ENCODE results near the gene JAKMIP2.
"Not testable (repeated sequence)": the region's sequence is repeated elsewhere in the genome, so short reads cannot be mapped to it uniquely, and the experiment has no call there.

The JAKMIP2 gene

GRCh38 chr5:147586832-147587231 lies 195.7 kb downstream of the JAKMIP2 start:
- DNase-seq: no peak

DNA sequence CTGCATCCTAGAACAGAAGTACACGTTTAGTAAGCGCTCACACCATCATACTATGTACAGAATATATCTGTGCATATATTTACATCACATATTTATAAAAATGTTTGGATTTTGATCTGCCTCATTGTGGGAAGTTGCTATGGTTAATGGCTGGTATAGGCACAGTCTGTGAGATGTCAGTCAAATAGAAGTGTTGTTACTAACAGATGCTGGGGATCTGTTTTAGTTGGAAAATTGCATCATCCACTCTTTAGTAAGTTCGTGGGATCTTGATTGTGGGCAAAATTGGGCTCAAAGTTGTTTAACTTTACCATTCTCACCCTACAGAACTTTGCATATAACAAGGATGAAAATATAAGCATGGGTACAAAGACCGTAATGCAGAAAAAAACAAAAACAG lies 196.3 kb downstream of the JAKMIP2 start:
- DNase-seq: no peak

- not testable (repeated sequence) for DNase-seq
These were observed 200.3 kb downstream of the JAKMIP2 start for GRCh38 chr5:147582272-147582671.

GRCh38 chr5:147580418-147580817 lies 202.1 kb downstream of the JAKMIP2 start:
- not testable (repeated sequence) for DNase-seq

DNA sequence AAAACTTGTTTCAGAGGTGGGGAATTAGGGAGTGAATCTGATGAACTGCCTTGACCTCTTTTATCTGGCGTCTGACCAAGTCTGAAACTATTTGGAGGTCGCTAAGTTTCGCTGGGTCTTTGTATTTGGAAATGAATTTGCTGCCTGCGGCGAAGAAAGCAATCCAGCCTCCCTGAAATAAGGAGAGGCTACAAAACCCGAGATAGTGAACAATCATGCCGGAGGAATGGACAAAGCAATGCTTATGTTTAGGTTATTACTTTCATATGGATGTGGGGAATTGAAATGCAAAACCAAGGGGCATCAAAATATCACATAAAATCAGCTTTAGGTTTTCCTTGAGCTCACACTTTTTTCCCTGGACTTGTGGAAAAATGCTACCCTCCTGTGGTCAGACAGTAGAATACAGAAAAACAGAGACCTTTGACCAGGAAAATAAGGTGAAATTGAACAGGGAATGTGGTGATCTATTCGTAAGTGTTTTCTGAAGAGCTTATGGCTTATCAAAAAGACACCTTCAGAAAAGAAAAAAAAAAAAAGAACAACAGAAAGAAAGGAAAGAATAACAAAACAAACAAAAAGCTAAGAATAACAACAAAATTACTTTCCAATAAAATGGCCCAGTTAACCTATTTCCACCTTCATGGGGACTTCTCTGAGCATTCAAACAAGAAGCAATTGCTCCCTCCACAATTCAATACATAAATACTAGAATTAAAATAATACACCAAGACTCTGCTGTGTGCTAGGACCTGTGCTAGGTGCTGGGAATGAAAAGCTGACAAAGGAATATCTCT lies 204.1 kb downstream of the JAKMIP2 start:
- DNase-seq: no peak

DNA sequence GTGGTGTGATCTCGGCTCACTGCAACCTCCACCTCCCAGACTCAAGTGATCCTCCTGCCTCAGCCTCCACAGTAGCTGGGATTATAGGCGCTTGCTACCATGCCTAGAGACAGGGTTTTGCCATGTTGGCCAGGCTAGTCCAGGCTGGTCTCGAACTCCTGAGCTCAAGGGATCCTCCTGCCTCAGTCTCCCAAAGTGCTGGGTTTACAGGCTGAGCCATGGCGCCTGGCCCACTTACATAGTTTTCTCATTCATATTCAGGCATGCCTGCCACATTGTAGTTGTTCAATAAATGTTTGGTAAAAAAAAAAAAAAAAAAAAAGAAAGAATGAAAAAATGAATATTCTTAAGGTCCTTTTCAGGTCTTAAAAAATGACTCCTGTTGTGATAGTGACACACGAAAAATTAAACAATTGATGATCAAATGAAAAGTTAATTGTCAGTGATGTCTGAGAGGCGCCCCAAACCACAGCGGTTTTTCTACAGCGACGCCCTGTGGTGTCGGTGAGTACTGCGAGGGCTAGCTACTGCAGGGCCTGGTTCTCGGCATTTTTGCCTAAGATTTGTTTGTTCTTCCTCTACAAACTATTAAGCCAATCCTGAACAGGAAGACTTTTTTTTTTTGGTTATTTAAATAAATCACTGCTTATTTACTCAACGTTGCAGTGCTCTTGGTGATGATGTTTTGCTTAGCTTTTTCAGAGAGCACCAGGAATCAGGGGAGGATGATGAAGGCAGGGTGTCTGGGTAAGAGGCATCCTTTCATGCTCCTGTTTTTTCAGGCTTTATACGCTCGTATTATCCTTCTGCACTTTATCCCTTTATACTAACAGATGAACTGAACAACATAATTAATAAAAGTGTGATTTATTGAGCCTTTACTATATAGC lies 205.6 kb downstream of the JAKMIP2 start:
- peak; percentile 3 to 6 for DNase-seq

GRCh38 chr5:147575598-147575997 lies 206.9 kb downstream of the JAKMIP2 start:
- no peak for DNase-seq

DNA sequence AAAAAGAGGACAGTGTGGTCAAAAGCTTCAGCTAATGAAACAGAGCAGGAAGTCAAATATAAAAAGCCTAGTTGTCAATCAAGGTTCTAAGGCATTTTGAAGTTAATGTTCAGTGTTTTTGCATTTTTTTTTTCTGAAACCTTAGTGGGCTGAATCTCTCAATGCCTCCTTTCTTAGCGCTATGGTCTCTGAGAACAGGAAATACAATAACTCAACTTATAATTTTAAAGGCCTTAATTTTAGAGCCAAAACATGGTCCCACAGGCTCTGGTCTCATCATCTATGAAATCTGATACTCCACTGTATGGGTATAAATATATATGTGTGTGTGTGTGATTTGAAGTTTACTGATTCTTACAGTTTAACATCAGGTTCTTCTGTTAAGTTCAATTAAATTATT lies 209.3 kb downstream of the JAKMIP2 start:
- DNase-seq: no peak

DNA sequence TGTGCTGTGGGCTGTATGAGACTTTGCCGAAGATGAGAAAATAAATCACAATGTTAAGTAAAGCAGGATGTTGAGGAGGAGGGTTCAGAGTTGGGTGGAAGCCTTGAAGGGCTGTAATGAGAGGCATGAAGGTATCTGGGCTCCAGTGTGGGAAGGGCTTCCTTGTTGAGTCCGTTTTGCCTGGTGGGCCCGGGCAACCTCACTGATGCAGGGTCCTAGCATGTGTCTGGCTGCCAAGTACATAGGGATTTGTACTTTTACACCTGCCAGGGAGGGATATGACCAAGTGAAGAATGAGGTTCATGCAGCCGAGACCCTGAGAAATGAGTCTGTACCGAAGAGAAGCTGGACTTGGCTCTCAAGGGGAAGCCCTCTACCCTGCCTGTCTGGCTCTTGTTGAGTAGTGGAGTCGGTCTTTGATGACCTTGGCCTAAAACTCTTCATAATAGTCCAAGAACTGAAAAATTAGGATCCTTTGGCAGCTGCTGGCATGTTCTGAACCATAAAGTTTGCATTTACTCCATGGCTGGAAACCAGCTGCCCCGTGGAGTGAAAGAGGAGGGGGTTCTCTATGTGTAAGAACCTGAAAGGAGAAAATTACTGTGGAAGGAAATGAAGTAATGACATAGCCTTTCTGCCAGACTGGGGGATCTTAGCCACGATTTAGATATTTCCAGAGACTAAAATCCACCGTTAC lies 213.7 kb downstream of the JAKMIP2 start:
- no peak for DNase-seq

GRCh38 chr5:147567917-147568598 lies 214.5 kb downstream of the JAKMIP2 start:
- DNase-seq: no peak

DNA sequence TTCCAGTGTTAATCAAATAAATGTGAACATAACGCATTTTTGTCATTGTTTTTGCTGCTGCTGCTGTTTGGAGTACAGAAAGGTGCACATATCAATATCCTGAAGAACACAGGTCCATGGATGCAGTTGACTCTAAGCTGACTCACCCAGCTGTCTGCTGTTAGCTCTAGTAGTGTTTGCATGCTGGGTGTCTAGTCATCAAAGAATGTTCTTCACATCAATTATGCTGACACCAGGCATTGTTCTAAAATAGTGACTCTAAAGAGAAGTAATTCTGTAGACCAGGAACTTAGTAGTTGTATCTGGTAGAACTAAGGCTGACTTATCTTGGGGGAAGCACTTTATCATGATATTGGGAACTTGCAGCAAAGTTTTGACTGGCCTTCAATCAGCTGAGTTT lies 217.0 kb downstream of the JAKMIP2 start:
- no peak for DNase-seq

GRCh38 chr5:147564124-147564486 lies 218.4 kb downstream of the JAKMIP2 start:
- no peak for DNase-seq

DNA sequence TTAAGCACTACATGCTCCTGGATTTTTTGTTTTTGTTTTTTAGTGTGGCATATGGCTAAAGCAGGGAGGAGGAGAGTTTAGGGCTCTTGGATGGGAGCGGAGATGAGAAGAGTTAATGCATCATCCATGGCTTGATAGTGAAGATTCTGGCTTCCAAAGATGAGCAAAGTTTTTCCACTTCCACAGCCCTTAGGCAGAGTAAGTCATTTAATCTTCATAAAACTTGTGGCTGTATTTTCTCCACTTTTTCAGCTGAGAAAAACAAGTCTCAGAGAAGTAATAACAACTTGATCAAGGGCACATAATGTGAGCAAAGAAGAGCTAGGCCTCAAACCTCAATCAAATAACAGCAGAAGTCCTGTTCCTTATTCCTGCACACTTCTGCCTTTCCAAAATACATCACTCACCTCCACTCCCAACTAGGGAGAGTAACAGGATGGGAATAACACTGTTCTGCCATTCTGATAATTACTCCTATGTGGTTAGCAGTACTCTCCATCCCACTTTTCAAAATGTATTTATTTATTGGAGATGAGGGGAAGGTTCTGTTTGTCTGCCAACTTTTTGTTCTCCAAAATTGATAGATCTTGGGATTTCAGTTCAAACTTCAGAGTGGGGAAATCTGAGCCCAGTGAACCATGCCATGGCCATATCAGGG lies 218.9 kb downstream of the JAKMIP2 start:
- DNase-seq: no peak

DNA sequence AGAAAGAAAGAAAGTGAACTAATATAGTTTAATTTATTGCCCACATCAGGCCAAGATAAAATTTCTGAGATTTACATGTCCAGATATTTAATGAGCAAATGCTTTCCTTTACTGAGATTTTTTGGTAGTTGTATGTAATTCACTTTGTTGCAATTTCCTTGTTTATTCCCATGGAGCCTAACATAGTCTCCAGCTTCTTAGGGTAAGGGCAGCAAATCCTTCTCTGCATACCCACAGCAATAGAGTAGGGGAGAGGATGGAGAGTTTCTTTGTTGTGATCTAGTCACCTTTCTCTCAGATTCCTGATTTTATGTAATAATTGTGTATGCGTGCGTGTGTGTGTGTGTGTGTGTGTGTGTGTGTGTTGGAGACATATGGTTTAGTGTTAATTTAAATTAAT lies 221.1 kb downstream of the JAKMIP2 start:
- DNase-seq: no peak

DNA sequence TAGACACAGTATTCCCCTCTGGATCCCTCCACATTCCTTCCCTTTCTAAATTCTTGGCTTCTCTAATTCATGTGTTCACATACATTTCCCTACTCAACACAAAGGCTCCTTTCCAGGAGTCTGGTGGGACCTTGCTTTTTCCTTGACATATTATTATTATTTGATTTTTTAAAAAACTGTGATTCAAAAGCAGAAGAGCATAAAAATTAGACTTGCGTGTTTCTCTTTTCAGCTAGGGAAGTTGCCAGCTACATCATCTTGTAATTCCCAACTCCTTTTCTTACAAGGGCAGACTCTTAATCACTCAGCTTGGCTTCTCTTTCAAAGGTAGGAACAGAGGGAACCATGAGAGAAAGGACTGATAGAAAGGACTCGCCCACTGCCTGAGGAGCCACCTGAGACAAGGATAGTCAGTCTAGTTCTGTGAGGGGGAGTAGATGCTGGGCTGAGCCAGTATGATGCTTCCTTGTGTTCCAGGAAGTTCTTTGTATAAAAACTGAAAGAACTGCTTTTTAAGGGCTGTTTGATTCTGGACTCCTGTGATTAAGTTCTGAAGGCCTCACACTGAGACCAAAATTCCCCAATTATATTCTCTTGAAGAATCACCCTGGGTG lies 221.7 kb downstream of the JAKMIP2 start:
- DNase-seq: no peak

GRCh38 chr5:147559749-147560148 lies 222.8 kb downstream of the JAKMIP2 start:
- DNase-seq: no peak

GRCh38 chr5:147558826-147559225 lies 223.7 kb downstream of the JAKMIP2 start:
- DNase-seq: peak in 1 of 2 donors; percentile 1

DNA sequence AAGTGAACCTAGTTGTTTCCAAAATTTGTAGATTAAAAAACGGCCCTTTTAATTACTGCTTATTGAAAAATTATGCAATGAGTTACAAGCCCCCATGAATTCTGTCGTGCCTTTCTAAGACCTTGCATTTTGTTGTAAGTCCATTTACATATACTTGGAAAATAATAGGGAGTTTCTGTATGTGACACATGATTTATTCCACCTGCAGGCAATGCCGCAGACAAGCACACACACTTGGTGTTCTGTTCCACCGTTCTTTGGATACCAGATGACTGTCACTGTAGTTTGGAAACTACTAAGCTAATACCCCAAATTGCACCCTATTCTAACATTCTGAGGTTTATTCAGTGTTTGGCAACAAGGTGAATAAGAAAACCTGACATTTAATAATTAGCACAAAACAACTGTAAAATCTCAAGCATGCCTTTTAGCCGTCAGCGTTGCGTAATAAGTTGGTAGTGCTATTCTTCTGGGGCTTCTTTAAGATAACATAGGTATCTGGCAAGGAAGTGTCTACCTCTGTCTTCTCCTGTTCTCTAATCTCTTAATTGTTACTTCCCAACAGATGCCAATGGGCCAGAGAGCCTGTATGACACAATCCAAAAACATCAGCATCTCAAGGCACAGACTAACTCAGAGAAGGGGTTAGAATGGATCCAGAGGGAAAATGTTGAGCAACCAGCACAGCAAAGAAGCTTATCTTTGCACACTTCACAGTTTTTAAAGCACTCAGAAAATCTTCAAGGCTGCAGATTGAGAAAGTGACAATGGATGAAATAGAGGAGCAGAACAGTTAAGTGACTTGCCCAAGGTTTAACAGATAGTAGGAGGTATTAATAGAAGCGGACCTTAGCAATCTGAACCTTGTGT lies 224.4 kb downstream of the JAKMIP2 start:
- no peak for DNase-seq

DNA sequence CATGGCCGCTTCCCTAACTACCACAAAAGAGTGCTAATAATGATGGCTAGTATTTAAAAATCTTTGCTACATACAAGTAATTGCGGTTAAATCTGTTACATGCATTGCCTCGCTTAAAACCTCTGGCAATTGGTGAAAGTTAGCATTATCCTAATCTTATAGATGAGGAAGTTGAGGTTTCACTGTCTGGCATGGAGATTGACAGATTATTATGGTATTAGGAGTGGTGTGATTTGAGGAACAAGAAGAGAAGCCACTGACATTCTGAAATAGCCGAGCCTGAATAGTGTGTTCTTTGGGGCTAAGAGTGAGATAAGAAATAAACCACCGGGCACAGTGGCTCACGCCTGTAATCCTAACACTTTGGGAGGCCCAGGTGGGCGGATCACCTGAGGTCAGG lies 227.4 kb downstream of the JAKMIP2 start:
- no peak for DNase-seq

- no peak for DNase-seq
These were observed 228.2 kb downstream of the JAKMIP2 start for GRCh38 chr5:147554261-147554817.
